Measurements from ENCODE around the gene OR11A1. TPM values are rescaled to one million over a fixed set of nuclear protein-coding genes. Genes with fewer than 3 reads are reported as not detected.

Gene OR11A1
- total RNA-seq, 1 experiment from 2014 or later, result not detected

DNA sequence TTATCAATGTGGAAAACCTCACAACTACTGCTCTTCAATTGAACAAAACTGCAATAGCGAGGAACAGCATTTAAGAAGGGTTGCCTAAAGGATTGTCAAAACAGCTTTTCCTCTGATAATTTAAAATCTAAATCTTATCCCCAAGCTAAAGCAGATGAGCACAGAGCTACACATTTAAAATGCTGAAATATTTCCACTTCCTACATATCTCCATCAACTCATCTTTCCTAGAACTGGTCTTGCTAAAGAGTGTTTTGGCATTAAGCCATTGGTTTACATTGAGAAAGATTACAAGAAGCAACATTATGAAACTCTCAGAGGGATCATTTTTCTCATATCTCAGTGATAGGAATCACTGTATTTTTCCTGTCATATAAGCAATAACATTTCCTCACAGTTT, 14.2 kb downstream of the OR11A1 start:
- Histone ChIP-seq H3K9ac (ENCODE audit: extremely low read depth, insufficient read length, low read length) (no peak overlapping the region), H3K23me2 (ENCODE audit: insufficient read length, low read depth, low read length, poor library complexity, severe bottlenecking) (no peaks in the 10 kb centered on the region), H2BK120ac (ENCODE audit: low read depth, low read length, poor library complexity, severe bottlenecking) (no peak overlapping the region)

More for the DNA sequence above, 14.2 kb downstream of the OR11A1 start:
- DNase-seq, result no peak
- no peak overlapping the region for H3K27ac Mint-ChIP-seq
- WGBS (ENCODE audit: extremely low coverage, insufficient read length, low lambda C conversion rate), result no CpG with 5 or more reads among the region's 1 CpG
- no peak overlapping the region for H2BK20ac ChIP-seq (ENCODE audit: low read depth, low read length, poor library complexity, severe bottlenecking)
- no peak overlapping the region for H3K14ac ChIP-seq (ENCODE audit: insufficient read depth, low read length)
- H3K4me3 Mint-ChIP-seq, result no peak overlapping the region
- no peaks in the 10 kb centered on the region for H3K9me3 ChIP-seq (ENCODE audit: control insufficient read depth, low read depth, low read length)
- no peaks in the 10 kb centered on the region for H4K20me1 ChIP-seq (ENCODE audit: control insufficient read depth, insufficient read depth, insufficient read length)
- no peak overlapping the region for H2BK15ac ChIP-seq (ENCODE audit: low read depth, low read length)
- H3K4me1 ChIP-seq (ENCODE audit: insufficient read depth, low read length), result peaks cover 6% of the 10 kb centered on the region; the same call in 1 of the 2 replicates
- H2BK12ac ChIP-seq (ENCODE audit: insufficient read length, low read depth, low read length), result no peak overlapping the region
- H3K79me2 ChIP-seq (ENCODE audit: insufficient read depth, low read length), result no peaks in the 10 kb centered on the region
- H3K36me3 Mint-ChIP-seq (ENCODE audit: insufficient read depth in 1 of 3, low read depth in 3 of 3), result peaks cover 0 to 9% (median 6%) of the 10 kb centered on the region in 3 experiments; a peak in 3 of 7 replicates
- no peak overlapping the region for H3K18ac ChIP-seq (ENCODE audit: insufficient read length, low read depth, low read length)
- peaks cover 17 to 20% of the 10 kb centered on the region in 2 experiments for H3K4me1 Mint-ChIP-seq
- H3K23ac ChIP-seq (ENCODE audit: insufficient read length, low read depth, low read length), result no peak overlapping the region
- H2AK5ac ChIP-seq (ENCODE audit: insufficient read length, low read length), result no peak overlapping the region
- no peak overlapping the region for H3K4me2 ChIP-seq (ENCODE audit: insufficient read depth, insufficient read length, low read length)
- H4K5ac ChIP-seq (ENCODE audit: insufficient read length, low read depth, low read length), result no peak overlapping the region
- no peaks in the 10 kb centered on the region for H3K27me3 ChIP-seq (ENCODE audit: insufficient read depth, low read length)
- H3K4ac ChIP-seq (ENCODE audit: low read depth, low read length), result no peak overlapping the region
- H3K27ac ChIP-seq (ENCODE audit: insufficient read length, low read depth, low read length), result no peak overlapping the region
- H3K79me1 ChIP-seq (ENCODE audit: insufficient read depth, low read depth, low read length, poor library complexity, severe bottlenecking), result no peaks in the 10 kb centered on the region
- no peak overlapping the region for H3T11ph ChIP-seq (ENCODE audit: low read length)
- H4K8ac ChIP-seq (replicated peaks; ENCODE audit: insufficient read length, low read depth, low read length), result no peak overlapping the region
- TF ChIP-seq, protein P1, sequence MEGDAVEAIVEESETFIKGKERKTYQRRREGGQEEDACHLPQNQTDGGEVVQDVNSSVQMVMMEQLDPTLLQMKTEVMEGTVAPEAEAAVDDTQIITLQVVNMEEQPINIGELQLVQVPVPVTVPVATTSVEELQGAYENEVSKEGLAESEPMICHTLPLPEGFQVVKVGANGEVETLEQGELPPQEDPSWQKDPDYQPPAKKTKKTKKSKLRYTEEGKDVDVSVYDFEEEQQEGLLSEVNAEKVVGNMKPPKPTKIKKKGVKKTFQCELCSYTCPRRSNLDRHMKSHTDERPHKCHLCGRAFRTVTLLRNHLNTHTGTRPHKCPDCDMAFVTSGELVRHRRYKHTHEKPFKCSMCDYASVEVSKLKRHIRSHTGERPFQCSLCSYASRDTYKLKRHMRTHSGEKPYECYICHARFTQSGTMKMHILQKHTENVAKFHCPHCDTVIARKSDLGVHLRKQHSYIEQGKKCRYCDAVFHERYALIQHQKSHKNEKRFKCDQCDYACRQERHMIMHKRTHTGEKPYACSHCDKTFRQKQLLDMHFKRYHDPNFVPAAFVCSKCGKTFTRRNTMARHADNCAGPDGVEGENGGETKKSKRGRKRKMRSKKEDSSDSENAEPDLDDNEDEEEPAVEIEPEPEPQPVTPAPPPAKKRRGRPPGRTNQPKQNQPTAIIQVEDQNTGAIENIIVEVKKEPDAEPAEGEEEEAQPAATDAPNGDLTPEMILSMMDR (conservative IDR thresholded peaks at IDR 0.05), result no peak
- no peak overlapping the region for H2BK5ac ChIP-seq (ENCODE audit: insufficient read length, low read length)
- peaks cover 7 to 11% of the 10 kb centered on the region in 2 experiments; a peak in 4 of 5 replicates for H3K9me3 Mint-ChIP-seq
- H4K91ac ChIP-seq (ENCODE audit: insufficient read length, low read depth, low read length), result no peak overlapping the region
- peaks cover 5% of the 10 kb centered on the region for H3K27me3 Mint-ChIP-seq (ENCODE audit: low read depth)
- H3K56ac ChIP-seq (ENCODE audit: insufficient read length, low read depth, low read length), result no peak overlapping the region
- H2AFZ ChIP-seq (ENCODE audit: low read length), result no peak overlapping the region
